ENCODE measurements around the gene MAP2K6.

The MAP2K6 gene

DNA sequence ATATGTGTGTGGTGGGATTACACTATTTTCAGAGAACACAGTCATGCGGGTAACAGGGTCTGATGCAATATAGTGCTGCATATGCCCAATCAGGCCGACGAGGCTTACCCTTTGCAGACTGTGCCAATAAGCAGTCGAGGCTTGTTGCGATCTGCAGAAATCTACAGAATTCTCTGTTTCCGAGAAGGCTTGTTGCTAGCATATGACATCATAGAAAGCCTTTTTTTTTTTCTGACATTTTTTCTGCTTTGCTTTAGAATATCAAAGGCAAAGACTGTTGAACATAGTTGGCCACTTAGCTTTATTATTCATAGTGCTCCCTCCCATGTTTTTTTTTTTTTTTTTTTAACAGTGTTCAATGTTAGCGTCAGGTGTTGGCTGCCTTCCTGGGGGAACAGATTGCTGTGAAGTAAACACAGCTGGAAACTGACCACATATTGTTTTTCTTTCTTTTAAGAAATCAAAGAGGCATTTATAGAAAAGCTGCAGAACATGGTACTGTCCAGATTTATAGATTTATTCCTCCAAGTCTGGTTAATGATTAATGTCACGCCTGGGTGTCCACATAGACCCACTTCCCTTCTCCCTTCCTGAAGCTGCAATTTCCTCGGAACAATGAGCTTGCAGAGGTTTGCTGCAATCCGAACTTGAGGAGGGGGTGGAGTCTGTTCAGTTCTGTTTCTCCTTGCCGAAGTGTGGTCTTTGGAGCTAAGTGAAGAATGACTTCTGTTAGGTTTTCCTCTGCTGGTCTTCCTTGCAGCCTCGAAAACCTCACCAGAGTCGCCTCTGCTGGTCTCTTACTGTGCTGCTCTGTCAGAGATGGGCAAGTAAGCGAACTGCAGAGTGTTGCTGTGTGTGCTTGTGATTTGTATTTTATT lies 87.3 kb downstream of the MAP2K6 start:
- Histone ChIP-seq H3K27ac (ENCODE audit: low read length) (no peak overlapping the region), H3K9ac (ENCODE audit: low read depth, low read length) (peak overlapping the region; percentile 48; the same call in 1 of the 2 replicates)

DNA sequence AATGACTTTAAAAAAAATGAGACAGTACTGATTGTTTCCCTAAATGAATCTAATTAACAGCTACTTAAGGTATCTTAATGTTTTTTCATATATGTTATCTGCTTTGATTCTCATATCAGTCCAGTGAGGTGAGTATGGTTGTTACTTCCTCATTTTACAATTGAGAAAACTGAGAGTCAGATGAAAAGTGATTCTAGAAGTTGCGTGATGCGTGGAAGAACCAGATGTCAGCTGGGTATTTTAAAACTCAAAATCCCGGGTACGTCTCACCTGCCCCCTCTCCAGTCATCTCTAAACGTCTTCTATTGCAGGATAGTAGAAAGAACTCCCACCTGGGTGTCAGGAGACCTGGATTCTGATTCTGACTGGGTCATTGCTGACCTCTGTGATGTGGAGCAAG lies 89.2 kb downstream of the MAP2K6 start:
- Histone ChIP-seq H3K4me3 (ENCODE audit: low read length) (no peak overlapping the region), H3K27ac (ENCODE audit: low read length) (no peak overlapping the region), H3K4me1 (ENCODE audit: insufficient read depth, low read length) (peaks cover 26% of the 10 kb centered on the region), H3K9ac (ENCODE audit: low read depth, low read length) (no peak overlapping the region), H3K27me3 (ENCODE audit: insufficient read depth, low read length) (no peaks in the 10 kb centered on the region), H3K36me3 (ENCODE audit: insufficient read depth, low read depth, low read length) (peaks cover 8% of the 10 kb centered on the region; the same call in 1 of the 2 replicates), H3K9me3 (ENCODE audit: insufficient read depth, low read depth, low read length) (no peaks in the 10 kb centered on the region)

More for the DNA sequence above, 87.3 kb downstream of the MAP2K6 start:
- peaks cover 26% of the 10 kb centered on the region for H3K4me1 ChIP-seq (ENCODE audit: insufficient read depth, low read length)
- H3K9me3 ChIP-seq (ENCODE audit: insufficient read depth, low read depth, low read length): no peaks in the 10 kb centered on the region
- peak overlapping the region; percentile 24 for H3K4me3 ChIP-seq (ENCODE audit: low read length)
- 0 out of 2 replicates have a peak, but pooled peaks cover under 1% of the 10 kb centered on the region for H3K36me3 ChIP-seq (ENCODE audit: insufficient read depth, low read depth, low read length)
- no peaks in the 10 kb centered on the region for H3K27me3 ChIP-seq (ENCODE audit: insufficient read depth, low read length)

DNA sequence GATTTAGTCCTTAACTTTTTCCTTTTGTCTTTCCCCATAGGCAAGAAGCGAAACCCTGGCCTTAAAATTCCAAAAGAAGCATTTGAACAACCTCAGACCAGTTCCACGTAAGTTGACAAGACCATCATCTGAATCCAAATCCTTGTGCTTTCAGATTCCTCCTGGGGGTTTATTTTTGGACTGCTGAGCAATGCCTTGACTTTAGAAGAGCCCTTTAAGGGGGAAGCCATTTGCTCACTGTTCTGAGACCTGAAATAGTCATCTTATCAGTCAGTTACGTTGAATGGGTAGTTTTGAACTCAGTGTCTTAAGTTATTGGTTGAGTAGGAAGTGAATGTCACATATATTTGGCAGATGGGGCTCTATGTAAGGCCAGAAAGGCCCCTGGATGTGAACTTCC lies 91.2 kb downstream of the MAP2K6 start:
- peaks cover 8% of the 10 kb centered on the region; the same call in 1 of the 2 replicates for H3K36me3 ChIP-seq (ENCODE audit: insufficient read depth, low read depth, low read length)
- no peaks in the 10 kb centered on the region for H3K9me3 ChIP-seq (ENCODE audit: insufficient read depth, low read depth, low read length)
- no peaks in the 10 kb centered on the region for H3K27me3 ChIP-seq (ENCODE audit: insufficient read depth, low read length)
- no peak overlapping the region for H3K4me3 ChIP-seq (ENCODE audit: low read length)
- H3K4me1 ChIP-seq (ENCODE audit: insufficient read depth, low read length): peaks cover 26% of the 10 kb centered on the region
- no peak overlapping the region for H3K9ac ChIP-seq (ENCODE audit: low read depth, low read length)
- H3K27ac ChIP-seq (ENCODE audit: low read length): no peak overlapping the region

DNA sequence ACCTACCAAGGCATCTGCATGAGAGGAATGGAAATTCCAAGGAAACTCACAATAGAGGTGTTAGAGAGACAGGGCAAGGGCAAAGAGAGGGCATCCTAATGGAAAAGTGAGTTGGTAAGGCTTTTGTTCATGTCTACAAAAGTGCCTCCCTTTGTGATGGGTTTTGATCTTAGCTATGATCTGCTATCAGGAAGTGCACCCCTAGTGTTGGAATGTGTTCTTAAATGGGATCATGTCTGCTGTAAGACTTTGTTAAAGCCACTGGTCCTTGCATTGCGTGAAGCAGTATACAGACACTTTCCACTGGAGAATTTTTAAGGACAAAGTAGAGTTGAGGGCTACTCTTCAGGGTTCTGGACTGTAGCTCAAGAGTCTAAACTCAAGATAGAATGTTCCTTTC lies 92.0 kb downstream of the MAP2K6 start:
- H3K9ac ChIP-seq (ENCODE audit: low read depth, low read length): no peak overlapping the region
- H3K27ac ChIP-seq (ENCODE audit: low read length): no peak overlapping the region
- H3K4me3 ChIP-seq (ENCODE audit: low read length): no peak overlapping the region
- peaks cover 8% of the 10 kb centered on the region; the same call in 1 of the 2 replicates for H3K36me3 ChIP-seq (ENCODE audit: insufficient read depth, low read depth, low read length)
- peaks cover 18% of the 10 kb centered on the region for H3K4me1 ChIP-seq (ENCODE audit: insufficient read depth, low read length)
- no peaks in the 10 kb centered on the region for H3K9me3 ChIP-seq (ENCODE audit: insufficient read depth, low read depth, low read length)
- no peaks in the 10 kb centered on the region for H3K27me3 ChIP-seq (ENCODE audit: insufficient read depth, low read length)

DNA sequence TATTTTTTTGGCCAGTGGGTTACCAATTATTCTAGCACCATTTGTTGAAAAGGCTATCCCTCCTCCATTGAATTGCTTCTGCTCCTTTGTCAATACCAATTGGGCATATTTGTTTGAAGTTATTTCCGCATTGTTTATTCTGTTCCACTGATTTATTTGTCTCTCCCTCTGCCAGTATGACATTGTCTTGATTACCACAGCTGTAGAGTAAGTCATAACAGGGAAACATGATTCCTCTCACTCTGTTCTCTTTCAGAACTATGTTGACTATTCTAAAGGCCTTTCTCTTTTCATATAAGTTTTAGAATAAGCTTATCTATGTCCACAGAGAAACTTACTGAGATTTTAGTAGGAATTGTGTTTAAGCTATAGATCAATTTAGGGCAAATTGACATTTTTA lies 94.3 kb downstream of the MAP2K6 start:
- Histone ChIP-seq H3K9ac (ENCODE audit: low read depth, low read length) (no peak overlapping the region), H3K27ac (ENCODE audit: low read length) (no peak overlapping the region), H3K4me3 (ENCODE audit: low read length) (no peak overlapping the region), H3K36me3 (ENCODE audit: insufficient read depth, low read depth, low read length) (peaks cover 8% of the 10 kb centered on the region; the same call in 1 of the 2 replicates), H3K9me3 (ENCODE audit: insufficient read depth, low read depth, low read length) (no peaks in the 10 kb centered on the region), H3K27me3 (ENCODE audit: insufficient read depth, low read length) (no peaks in the 10 kb centered on the region), H3K4me1 (ENCODE audit: insufficient read depth, low read length) (peaks cover 3% of the 10 kb centered on the region; the same call in 1 of the 2 replicates)

DNA sequence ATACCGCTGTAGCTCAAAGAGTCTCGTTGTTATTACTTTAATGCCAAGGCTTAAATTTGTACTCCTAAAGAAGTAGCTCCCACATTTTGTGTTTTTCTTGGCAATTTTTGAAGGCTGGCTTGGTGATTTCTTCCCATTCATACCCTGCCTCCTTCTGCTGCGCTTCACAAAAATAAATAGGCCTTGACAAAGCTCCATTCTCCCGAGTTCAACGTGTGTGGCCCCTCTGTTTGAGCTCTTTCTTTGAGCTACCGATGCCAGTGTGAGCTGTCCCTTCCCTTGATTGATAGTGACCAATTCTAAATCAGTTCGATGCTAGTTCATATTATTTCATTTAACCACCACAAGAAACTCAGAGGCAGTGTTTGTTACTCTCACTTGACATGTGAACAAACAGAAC lies 96.8 kb downstream of the MAP2K6 start:
- no peaks in the 10 kb centered on the region for H3K4me1 ChIP-seq (ENCODE audit: insufficient read depth, low read length)
- H3K9ac ChIP-seq (ENCODE audit: low read depth, low read length): no peak overlapping the region
- H3K27ac ChIP-seq (ENCODE audit: low read length): no peak overlapping the region
- no peaks in the 10 kb centered on the region for H3K27me3 ChIP-seq (ENCODE audit: insufficient read depth, low read length)
- no peaks in the 10 kb centered on the region for H3K9me3 ChIP-seq (ENCODE audit: insufficient read depth, low read depth, low read length)
- no peak overlapping the region for H3K4me3 ChIP-seq (ENCODE audit: low read length)
- peaks cover 8% of the 10 kb centered on the region; the same call in 1 of the 2 replicates for H3K36me3 ChIP-seq (ENCODE audit: insufficient read depth, low read depth, low read length)

DNA sequence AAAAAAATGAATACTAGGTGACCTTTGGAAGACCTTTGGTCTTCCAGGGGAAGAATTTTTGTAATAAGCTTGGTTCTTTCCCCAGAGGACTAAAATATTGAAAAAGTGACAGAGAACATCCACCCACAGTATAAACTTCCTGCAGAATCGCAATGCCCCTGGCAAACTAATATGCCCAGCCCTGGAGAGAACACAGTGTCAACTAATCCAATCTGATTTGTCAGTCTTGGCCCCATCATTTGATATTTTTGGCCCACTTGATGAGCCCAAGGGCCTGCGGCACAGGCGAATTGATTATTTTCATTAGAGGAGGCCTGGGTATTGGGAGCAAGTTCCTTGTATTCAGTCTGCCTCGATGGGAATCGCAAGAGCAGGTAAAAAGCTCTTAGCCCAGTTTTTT lies 98.4 kb downstream of the MAP2K6 start:
- Histone ChIP-seq H3K9me3 (ENCODE audit: insufficient read depth, low read depth, low read length) (no peaks in the 10 kb centered on the region), H3K4me1 (ENCODE audit: insufficient read depth, low read length) (no peaks in the 10 kb centered on the region; the same call in 1 of the 2 replicates), H3K27me3 (ENCODE audit: insufficient read depth, low read length) (no peaks in the 10 kb centered on the region), H3K9ac (ENCODE audit: low read depth, low read length) (no peak overlapping the region), H3K4me3 (ENCODE audit: low read length) (no peak overlapping the region), H3K27ac (ENCODE audit: low read length) (no peak overlapping the region), H3K36me3 (ENCODE audit: insufficient read depth, low read depth, low read length) (peaks cover 4% of the 10 kb centered on the region; the same call in 1 of the 2 replicates)

DNA sequence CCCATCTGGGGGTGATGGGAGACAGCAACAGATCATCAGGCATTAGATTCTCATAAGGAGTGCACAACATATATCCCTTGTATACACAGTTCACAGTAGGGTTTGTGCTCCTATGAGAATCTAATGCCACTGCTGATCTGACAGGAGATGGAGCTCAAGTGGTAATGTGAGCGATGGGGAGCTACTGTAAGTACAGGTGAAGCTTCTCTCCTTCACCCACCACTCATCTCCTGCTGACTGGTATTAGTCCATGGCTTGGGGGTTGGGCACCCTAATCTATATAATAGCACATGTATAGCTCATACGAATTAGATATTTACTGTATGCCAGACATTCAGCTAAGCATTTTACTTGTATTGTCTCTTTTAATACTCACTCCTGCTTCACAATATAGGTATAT lies 101.7 kb downstream of the MAP2K6 start:
- no peaks in the 10 kb centered on the region; the same call in 1 of the 2 replicates for H3K4me1 ChIP-seq (ENCODE audit: insufficient read depth, low read length)
- H3K9me3 ChIP-seq (ENCODE audit: insufficient read depth, low read depth, low read length): no peaks in the 10 kb centered on the region
- H3K27me3 ChIP-seq (ENCODE audit: insufficient read depth, low read length): no peaks in the 10 kb centered on the region
- H3K36me3 ChIP-seq (ENCODE audit: insufficient read depth, low read depth, low read length): peaks cover 31% of the 10 kb centered on the region
- H3K9ac ChIP-seq (ENCODE audit: low read depth, low read length): no peak overlapping the region
- H3K4me3 ChIP-seq (ENCODE audit: low read length): no peak overlapping the region
- no peak overlapping the region for H3K27ac ChIP-seq (ENCODE audit: low read length)

DNA sequence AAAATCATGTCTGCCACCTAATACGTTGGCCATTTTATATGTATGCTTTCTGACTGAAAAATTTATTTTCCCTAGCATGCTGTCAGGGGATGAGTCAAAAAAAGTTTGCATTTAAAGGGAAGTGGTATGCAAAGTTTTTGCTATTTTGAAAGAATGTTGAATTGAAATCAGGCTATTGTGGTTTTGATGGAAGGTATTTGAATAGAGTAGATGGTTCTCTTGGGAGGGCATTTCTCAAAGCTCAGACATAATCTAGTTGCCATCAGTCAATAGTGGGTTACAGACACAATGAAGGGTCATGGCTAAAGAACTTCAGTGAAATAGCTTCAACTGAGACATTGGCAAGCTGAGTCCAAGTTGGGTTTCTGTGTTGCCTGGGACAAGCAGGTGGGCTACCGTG lies 102.4 kb downstream of the MAP2K6 start:
- H3K27me3 ChIP-seq (ENCODE audit: insufficient read depth, low read length): no peaks in the 10 kb centered on the region
- no peaks in the 10 kb centered on the region; the same call in 1 of the 2 replicates for H3K4me1 ChIP-seq (ENCODE audit: insufficient read depth, low read length)
- H3K36me3 ChIP-seq (ENCODE audit: insufficient read depth, low read depth, low read length): peaks cover 35% of the 10 kb centered on the region
- no peak overlapping the region for H3K9ac ChIP-seq (ENCODE audit: low read depth, low read length)
- no peak overlapping the region for H3K4me3 ChIP-seq (ENCODE audit: low read length)
- H3K9me3 ChIP-seq (ENCODE audit: insufficient read depth, low read depth, low read length): no peaks in the 10 kb centered on the region
- no peak overlapping the region for H3K27ac ChIP-seq (ENCODE audit: low read length)

DNA sequence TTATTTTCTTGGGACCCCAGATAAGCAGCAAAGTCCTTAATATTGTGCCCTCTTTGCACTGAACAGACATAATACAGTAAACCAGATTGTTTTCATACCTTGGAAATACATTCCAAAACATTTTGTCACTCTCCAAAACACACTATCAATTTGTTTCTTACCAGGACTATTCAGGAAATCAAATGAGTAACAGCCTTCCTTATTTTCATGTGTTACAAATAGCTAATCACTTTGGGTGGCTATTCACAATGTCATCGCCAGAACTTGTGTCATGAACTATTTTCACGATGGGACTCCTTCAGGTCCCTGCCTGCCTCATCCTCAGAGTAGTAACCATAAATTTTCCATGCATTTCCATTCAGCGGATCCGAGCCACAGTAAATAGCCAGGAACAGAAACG lies 104.5 kb downstream of the MAP2K6 start:
- H3K9me3 ChIP-seq (ENCODE audit: insufficient read depth, low read depth, low read length): no peaks in the 10 kb centered on the region
- no peak overlapping the region for H3K27ac ChIP-seq (ENCODE audit: low read length)
- H3K4me3 ChIP-seq (ENCODE audit: low read length): no peak overlapping the region
- no peaks in the 10 kb centered on the region for H3K27me3 ChIP-seq (ENCODE audit: insufficient read depth, low read length)
- H3K9ac ChIP-seq (ENCODE audit: low read depth, low read length): no peak overlapping the region
- no peaks in the 10 kb centered on the region; the same call in 1 of the 2 replicates for H3K4me1 ChIP-seq (ENCODE audit: insufficient read depth, low read length)
- peaks cover 40% of the 10 kb centered on the region for H3K36me3 ChIP-seq (ENCODE audit: insufficient read depth, low read depth, low read length)

DNA sequence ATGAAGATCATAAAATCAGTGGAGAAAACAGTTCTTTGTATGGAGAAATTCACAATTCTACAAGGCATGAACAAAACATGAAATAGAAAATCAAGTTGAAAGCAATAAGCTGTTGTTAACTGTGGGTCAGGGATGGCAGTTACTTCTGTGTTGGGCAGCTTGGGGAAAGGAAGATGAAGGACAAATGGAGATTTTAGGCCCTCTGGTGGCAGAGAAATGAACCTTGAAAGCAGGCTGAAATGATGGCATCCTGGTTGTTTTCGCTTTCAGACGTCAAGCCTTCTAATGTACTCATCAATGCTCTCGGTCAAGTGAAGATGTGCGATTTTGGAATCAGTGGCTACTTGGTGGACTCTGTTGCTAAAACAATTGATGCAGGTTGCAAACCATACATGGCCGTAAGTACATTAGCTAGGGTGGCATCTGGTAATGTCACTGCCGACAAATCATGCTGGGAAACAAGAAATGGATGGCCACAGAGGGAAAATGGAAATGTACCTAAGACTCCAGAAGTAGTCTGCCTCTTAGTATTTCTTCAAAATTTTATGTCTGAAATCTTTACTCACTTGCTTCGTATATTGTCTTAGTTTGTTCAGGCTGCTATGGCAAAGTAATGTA lies 108.9 kb downstream of the MAP2K6 start:
- H3K27ac ChIP-seq (ENCODE audit: low read length): no peak overlapping the region
- no peak overlapping the region for H3K4me3 ChIP-seq (ENCODE audit: low read length)
- peaks cover 73% of the 10 kb centered on the region for H3K36me3 ChIP-seq (ENCODE audit: insufficient read depth, low read depth, low read length)
- H3K27me3 ChIP-seq (ENCODE audit: insufficient read depth, low read length): no peaks in the 10 kb centered on the region
- no peaks in the 10 kb centered on the region for H3K4me1 ChIP-seq (ENCODE audit: insufficient read depth, low read length)
- H3K9me3 ChIP-seq (ENCODE audit: insufficient read depth, low read depth, low read length): no peaks in the 10 kb centered on the region
- H3K9ac ChIP-seq (ENCODE audit: low read depth, low read length): no peak overlapping the region

DNA sequence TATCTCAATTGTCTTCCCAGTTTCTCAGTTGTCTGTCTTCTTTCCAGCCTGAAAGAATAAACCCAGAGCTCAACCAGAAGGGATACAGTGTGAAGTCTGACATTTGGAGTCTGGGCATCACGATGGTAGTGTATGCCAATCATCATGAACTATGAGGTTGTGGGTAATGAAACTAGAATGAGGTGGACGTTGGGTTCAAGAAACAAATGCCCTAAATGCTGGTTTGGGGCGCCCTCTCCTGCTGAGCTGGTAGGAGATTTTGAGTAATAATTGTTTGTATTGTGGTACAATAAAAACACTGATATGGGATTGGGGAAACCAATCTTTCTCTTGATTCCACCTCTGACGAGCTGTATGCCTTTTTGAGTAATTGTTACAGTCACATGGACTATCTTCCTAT lies 110.4 kb downstream of the MAP2K6 start:
- no peak overlapping the region for H3K9ac ChIP-seq (ENCODE audit: low read depth, low read length)
- no peaks in the 10 kb centered on the region for H3K27me3 ChIP-seq (ENCODE audit: insufficient read depth, low read length)
- no peak overlapping the region for H3K27ac ChIP-seq (ENCODE audit: low read length)
- no peak overlapping the region for H3K4me3 ChIP-seq (ENCODE audit: low read length)
- no peaks in the 10 kb centered on the region for H3K9me3 ChIP-seq (ENCODE audit: insufficient read depth, low read depth, low read length)
- H3K4me1 ChIP-seq (ENCODE audit: insufficient read depth, low read length): no peaks in the 10 kb centered on the region
- peaks cover 60% of the 10 kb centered on the region for H3K36me3 ChIP-seq (ENCODE audit: insufficient read depth, low read depth, low read length)

Measured in iPS-20b (cell line).